Upper lobe of left lung (tissue), 4 donors: ENCODE measurements around the gene ANKRD26.

Experiments used
- CTCF ChIP-seq, 6 experiments: fragments of 450-650 bp in 4 of 6; fragments of 200-600 bp in 2 of 6; sonication (generic) in 2 of 6; IDR thresholded peaks; one replicate each; pipeline ENCODE4 v1.5.1; 2016 to 2019; ENCODE audit warnings: antibody characterized with exemption in 6 of 6
- EP300 ChIP-seq, 4 donors: sonication (generic); formaldehyde crosslinking; IDR thresholded peaks; one replicate each; pipeline ENCODE4 v1.5.1; 2017; ENCODE audit warnings: antibody characterized with exemption in 4 of 4, control low read depth in 2 of 4
- POLR2A ChIP-seq, 4 donors: fragments of 450-650 bp; IDR thresholded peaks; one replicate each; pipeline ENCODE4 v1.5.1; 2016 to 2017; ENCODE audit warnings: antibody characterized with exemption in 4 of 4, mild to moderate bottlenecking in 2 of 4
- POLR2AphosphoS5 ChIP-seq, 2 donors: sonication (generic); formaldehyde crosslinking; IDR thresholded peaks; one replicate each; pipeline ENCODE4 v1.5.1; 2017; ENCODE audit warnings: antibody characterized with exemption in 2 of 2

GRCh38 chr10:26982058-26982457 lies 118.2 kb downstream of the ANKRD26 start:
- no peak for TF ChIP-seq CTCF (IDR thresholded peaks at IDR 0.05)
- TF ChIP-seq POLR2A (IDR thresholded peaks at IDR 0.05), result no peak
- no peak for TF ChIP-seq POLR2AphosphoS5 (IDR thresholded peaks at IDR 0.05)
- no peak for TF ChIP-seq EP300 (IDR thresholded peaks at IDR 0.05)
